Fibroblast of pulmonary artery (primary cell): Measurements from ENCODE around the gene NAGK.
"Not testable (repeated sequence)": the region's sequence is repeated elsewhere in the genome, so short reads cannot be mapped to it uniquely, and the experiment has no call there.

Source experiments
- DNase-seq: peaks from one replicate; pipeline ENCODE4 v3.0.0-alpha.2; 2010; ENCODE audit warnings: low read depth
- H3K4me3 ChIP-seq: replicated peaks from 2 replicates; pipeline ENCODE4 v1.5.1; 2011; ENCODE audit warnings: low read depth, mild to moderate bottlenecking, control low read depth, low read length, moderate library complexity
- CTCF ChIP-seq: IDR thresholded peaks from 2 replicates; pipeline ENCODE4 v1.5.1; 2011; ENCODE audit warnings: mild to moderate bottlenecking, control low read depth, low read length, inconsistent platforms; ENCODE audit errors: missing control alignments

The NAGK gene

GRCh38 chr2:71091808-71092207, 23.4 kb downstream of the NAGK start:
- H3K4me3 ChIP-seq, DNase-seq: not testable (repeated sequence)

GRCh38 chr2:71092491-71093260, 24.2 kb downstream of the NAGK start:
- DNase-seq, H3K4me3 ChIP-seq: not testable (repeated sequence)

GRCh38 chr2:71100195-71100964, 31.9 kb downstream of the NAGK start:
- peak; percentile 91 for TF ChIP-seq CTCF
- H3K4me3 ChIP-seq: no peak overlapping the region

GRCh38 chr2:71101656-71102055, 33.2 kb downstream of the NAGK start:
- TF ChIP-seq CTCF: no peak

More at GRCh38 chr2:71100195-71100964, 31.9 kb downstream of the NAGK start:
- peak; percentile 77 for DNase-seq

GRCh38 chr2:71102981-71103681, 34.7 kb downstream of the NAGK start:
- no peak for TF ChIP-seq CTCF
- no peak for DNase-seq

More at GRCh38 chr2:71101656-71102055, 33.2 kb downstream of the NAGK start:
- DNase-seq: peak; percentile 65
- no peak overlapping the region for H3K4me3 ChIP-seq

GRCh38 chr2:71103809-71104208, 35.4 kb downstream of the NAGK start:
- no peak overlapping the region for H3K4me3 ChIP-seq
- no peak for DNase-seq
- TF ChIP-seq CTCF: no peak

More at GRCh38 chr2:71102981-71103681, 34.7 kb downstream of the NAGK start:
- H3K4me3 ChIP-seq: no peak overlapping the region

- not testable (repeated sequence) for H3K4me3 ChIP-seq, DNase-seq
These were observed 38.0 kb downstream of the NAGK start for GRCh38 chr2:71106463-71106862.

GRCh38 chr2:71108091-71108490, 39.6 kb downstream of the NAGK start:
- no peak overlapping the region for H3K4me3 ChIP-seq
- TF ChIP-seq CTCF: no peak
- no peak for DNase-seq
